GM12875 (cell line): Measurements from ENCODE around the gene ADAMTSL2.

ENCODE experiments used
- H3K4me3 ChIP-seq: one replicate; pipeline ENCODE4 v1.5.1; 2011; ENCODE audit warnings: low read depth, low read length, control low read depth
- CTCF ChIP-seq: IDR thresholded peaks from 2 replicates; pipeline ENCODE4 v1.5.1; 2011; ENCODE audit warnings: low read depth, mild to moderate bottlenecking, control low read depth, inconsistent platforms, low read length, moderate library complexity, borderline replicate concordance; ENCODE audit not compliant: insufficient read depth

The ADAMTSL2 gene

DNA sequence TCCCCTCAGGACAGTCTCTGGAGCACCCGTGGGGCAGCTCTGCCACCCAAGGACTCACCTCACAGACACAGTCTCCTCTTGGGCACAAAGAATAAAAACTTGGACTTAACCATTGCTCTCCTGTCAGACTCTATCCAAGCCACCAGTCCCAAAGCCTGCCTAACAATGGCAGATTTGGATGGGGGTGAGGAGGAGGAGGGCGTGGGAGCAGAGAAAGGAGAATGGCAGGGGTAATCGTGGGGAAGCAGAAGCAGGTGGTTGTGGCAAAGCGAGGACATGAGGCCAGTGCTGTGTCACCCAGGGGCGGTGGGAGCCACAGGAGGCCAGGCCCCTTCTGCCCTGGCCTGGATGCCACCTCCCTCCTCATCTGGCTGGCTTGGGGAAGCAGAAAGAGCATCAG lies 80.2 kb downstream of the ADAMTSL2 start:
- TF ChIP-seq CTCF = no peak
- H3K4me3 ChIP-seq = no peak overlapping the region

DNA sequence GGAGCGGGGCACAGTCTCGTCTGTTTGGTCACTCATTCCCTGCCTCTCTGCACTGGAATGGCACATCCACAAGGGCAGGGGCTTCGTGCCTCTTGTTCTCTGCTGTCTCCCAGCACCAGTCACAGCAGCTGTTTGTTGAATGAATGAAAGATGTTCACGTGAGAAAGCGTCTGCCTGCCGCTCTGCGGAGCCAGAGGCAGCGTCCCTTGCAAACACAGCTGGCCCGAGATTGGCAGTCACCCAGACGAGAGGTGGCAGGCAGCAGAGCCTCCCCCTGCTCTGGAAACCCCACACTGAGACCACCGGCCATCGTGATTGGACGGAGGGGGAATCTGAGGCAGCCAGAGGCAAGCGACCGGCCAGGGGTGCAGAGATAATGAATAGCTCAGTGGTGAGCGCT lies 80.7 kb downstream of the ADAMTSL2 start:
- TF ChIP-seq CTCF = no peak
- no peak overlapping the region for H3K4me3 ChIP-seq

- TF ChIP-seq CTCF = no peak
- H3K4me3 ChIP-seq = no peak overlapping the region
Measured at GRCh38 chr9:133615606-133616188, 81.2 kb downstream of the ADAMTSL2 start.

DNA sequence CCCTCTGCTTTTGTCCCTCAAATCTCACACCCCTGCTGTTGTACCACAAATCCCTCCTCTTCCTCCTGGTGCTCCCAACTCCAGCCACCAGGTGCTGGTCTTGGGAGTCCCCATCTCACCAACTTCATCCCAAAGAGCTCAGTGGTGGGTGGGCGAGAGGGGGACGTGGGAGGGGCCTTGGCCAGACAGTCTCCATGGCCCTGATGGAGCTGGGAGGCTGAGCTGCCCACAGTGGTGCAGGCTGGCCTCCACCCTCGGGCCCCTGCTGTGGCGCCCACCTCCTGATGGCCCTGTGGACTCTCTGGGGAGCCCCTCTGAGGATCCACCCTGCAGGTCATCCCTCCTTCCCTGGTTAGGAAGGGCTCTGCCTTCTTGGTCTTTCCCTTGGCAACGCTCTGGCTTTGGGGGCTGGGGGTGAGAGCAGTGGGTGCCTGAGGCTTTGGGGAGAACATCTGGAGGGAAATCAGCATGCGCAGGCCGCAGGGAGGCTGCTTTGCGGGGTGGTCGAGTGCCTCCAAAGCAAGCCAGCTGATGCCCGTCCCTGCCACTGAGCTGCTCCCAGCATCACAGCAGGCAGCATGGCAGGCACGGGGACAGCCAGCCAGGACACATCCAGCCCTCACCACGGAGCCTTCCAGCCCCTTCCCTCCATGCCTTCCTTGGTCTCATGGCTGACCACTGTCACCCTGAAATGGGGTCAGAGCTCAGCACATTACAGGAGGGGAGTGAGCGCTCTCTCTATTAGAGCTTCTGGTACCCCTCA lies 82.3 kb downstream of the ADAMTSL2 start:
- no peak for TF ChIP-seq CTCF

DNA sequence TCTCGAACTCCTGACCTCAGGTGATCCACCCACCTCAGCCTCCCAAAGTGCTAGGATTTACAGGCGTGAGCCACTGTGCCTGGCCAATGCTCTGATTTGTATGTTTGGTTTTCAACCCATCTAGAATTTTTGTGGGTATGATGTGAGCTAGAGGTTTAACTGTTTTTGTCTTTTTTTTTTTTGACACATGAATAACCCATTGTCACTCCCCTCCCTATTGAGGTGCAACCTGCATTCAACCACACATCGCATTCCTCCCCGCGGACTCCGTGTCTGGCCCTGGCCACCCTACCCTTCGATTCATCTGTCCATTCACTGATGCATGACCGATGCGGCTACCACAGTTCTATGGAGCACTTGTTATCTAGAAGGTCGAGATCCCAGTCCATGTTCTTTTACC lies 84.2 kb downstream of the ADAMTSL2 start:
- no peak overlapping the region for H3K4me3 ChIP-seq
- TF ChIP-seq CTCF = no peak

More for the DNA sequence above, 82.3 kb downstream of the ADAMTSL2 start:
- no peak overlapping the region for H3K4me3 ChIP-seq

- no peak overlapping the region for H3K4me3 ChIP-seq
- TF ChIP-seq CTCF = no peak
Measured at GRCh38 chr9:133619791-133620190, 85.3 kb downstream of the ADAMTSL2 start.

DNA sequence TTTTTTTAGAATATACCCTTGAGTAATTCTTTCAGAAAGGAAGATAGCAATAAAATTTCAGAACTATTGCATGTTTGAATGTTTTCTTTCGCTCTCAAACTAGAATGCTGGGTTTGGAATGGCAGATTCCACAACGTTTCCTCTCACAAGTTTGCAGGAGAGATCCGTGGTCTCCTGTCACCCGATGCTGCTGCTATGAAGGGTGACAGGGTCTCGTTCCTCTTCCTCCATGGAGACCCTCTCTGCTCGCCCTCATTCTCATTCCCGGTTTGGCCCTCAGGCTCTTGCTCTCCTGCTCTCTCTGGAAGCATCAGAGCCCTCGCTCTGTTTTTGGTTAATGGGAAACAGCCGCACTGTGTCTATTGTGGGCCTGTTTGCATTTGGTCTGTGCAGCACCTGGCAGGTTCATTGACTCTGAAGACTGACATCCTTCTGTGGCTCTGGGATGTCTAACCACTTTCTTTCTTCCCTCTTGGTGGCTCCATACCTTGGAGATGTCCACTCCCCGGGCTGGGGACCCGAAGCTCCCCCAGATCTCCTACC lies 87.3 kb downstream of the ADAMTSL2 start:
- H3K4me3 ChIP-seq = no peak overlapping the region
- no peak for TF ChIP-seq CTCF
